ENCODE measurements around the gene GAST. TPM values are rescaled to one million over a fixed set of nuclear protein-coding genes. Genes with fewer than 3 reads are reported as not detected.

The GAST gene
- total and polyA plus RNA-seq, 2 of the 13 experiments (the other 11 are each of a cell fraction or from before 2014, with no cell fraction given): 0.32 to 0.42 TPM

DNA sequence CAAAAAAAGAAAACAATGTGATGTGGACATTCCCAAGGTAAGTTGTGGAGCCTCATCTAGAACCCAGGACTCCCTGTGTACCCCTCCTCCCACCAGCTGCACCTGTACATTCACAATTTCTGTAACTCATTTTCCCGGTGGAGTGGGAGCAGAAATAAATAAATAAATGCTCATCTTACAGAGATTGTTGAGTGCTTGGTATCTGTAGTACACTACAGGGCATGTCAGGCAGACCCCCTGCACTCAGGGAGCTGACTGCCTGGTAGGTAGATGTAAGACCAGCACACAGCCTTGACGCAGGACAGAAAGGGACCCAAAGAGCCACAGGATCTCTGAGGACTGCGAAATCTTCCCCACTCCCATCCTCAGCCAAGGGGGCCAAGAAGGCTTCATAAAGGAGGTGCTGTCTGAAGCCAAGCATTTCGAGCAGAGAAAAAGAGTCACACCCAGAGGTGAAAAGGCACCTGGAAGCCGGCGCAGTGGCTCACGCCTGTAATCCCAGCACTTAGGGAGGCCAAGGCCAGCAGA lies 16.9 kb upstream of the GAST start:
- 95% methylated on average over 7 of the region's 7 CpGs for WGBS (ENCODE audit: low lambda C conversion rate)

DNA sequence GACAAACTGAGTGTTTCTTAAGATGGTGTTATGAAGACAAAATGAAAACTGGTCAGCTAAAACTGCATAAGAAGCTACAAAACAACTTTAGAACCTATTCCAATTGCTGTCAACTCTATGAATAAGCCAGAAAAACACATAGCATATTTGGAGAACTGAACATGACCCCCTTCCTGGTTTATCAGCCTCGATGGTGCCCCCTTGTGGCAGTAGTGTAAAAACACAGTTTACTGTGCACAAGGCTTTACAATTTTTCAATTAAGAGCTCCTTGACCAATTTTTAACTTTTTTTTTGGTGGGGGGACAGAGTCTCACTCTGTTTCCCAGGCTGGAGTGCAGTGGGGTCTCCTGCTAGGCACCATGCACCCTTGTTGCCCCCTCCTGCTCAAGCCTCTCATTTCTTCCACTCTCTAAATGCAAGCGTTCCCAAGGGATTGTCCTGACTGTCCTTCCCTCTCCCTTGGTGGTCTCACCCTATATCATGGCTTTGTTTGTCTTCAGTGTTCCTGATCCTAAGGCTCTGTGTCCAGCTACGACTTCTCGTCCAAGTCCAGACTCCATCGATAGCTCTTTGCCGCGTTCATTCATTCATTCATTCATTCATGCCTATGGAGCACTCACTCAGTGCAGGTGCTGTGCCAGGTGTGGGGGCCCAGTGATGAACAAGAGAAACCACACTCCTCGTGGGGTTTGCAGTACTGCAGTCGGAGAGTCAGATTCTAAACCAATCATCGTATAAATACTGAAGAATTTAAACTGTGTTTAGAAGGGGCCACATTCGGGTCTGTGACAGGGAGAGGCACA lies 16.0 kb upstream of the GAST start:
- DNase-seq (ENCODE audit: low spot score) (peak; percentile 84), ATAC-seq (peak; percentile 23), FAIRE-seq (peak; percentile 93)
- Histone ChIP-seq H3K27me3 (ENCODE audit: control insufficient read depth in 1 of 2, insufficient read depth in 2 of 2, low read length in 2 of 2) (no peaks in the 10 kb centered on the region), H3K4me1 (ENCODE audit: insufficient read depth, low read length) (peaks cover 1% of the 10 kb centered on the region), H4K20me1 (ENCODE audit: insufficient read depth, low read length) (peaks cover 20% of the 10 kb centered on the region), H3K27ac (ENCODE audit: extremely low read length, insufficient read depth, low read length) (no peak overlapping the region), H3K4me3 (replicated peaks in 1 of 3; ENCODE audit: insufficient read depth in 1 of 3, low read depth in 2 of 3, low read length in 3 of 3) (no peak overlapping the region), H3K4me2 (ENCODE audit: low read depth, low read length) (no peak overlapping the region), H3K9ac (ENCODE audit: insufficient read depth, low read depth, low read length) (no peak overlapping the region), H3K36me3 (replicated peaks in 1 of 2; ENCODE audit: control insufficient read depth in 1 of 2, insufficient read depth in 2 of 2, low read length in 2 of 2) (peaks cover 13 to 28% of the 10 kb centered on the region in 2 experiments), H3K79me2 (ENCODE audit: insufficient read depth, low read length) (peaks cover under 1% of the 10 kb centered on the region), H3K9me3 (ENCODE audit: low read length) (no peaks in the 10 kb centered on the region), H2AFZ (ENCODE audit: low read length) (no peak overlapping the region)
- in situ Hi-C loops (cut with HindIII; ENCODE audit: extremely low pct_ligation_motif_present, low pct_unique_long_range_greater_than_20kb) (no loop called here), intact Hi-C loops (cut with micrococcal nuclease; ENCODE audit: unreplicated experiment) (no loop called here)
- ChIA-PET CTCF (ENCODE audit: low intra/inter-chr PET ratio, low total read pairs) (interaction anchor here (1.3 kb wide), 1 partner anchor 42 kb away, joined by 4 read pairs; no protein-coding TSS in a partner anchor), POLR2A (interaction anchor here (0.9 to 1.0 kb wide), 3 partner anchors 9 to 90 kb away, joined by 4 to 7 read pairs (median 6); partner anchors contain the start of gene JUP)
- WGBS (ENCODE audit: low lambda C conversion rate): 48% methylated on average over 11 of the region's 11 CpGs
- no TSS peak for BruUV-seq (replicated peaks)
- TF ChIP-seq, protein P1, sequence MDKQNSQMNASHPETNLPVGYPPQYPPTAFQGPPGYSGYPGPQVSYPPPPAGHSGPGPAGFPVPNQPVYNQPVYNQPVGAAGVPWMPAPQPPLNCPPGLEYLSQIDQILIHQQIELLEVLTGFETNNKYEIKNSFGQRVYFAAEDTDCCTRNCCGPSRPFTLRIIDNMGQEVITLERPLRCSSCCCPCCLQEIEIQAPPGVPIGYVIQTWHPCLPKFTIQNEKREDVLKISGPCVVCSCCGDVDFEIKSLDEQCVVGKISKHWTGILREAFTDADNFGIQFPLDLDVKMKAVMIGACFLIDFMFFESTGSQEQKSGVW (CRISPR knock-in tag; IDR thresholded peaks at IDR 0.05; ENCODE audit: borderline replicate concordance): no peak
- TF ChIP-seq, protein P2, sequence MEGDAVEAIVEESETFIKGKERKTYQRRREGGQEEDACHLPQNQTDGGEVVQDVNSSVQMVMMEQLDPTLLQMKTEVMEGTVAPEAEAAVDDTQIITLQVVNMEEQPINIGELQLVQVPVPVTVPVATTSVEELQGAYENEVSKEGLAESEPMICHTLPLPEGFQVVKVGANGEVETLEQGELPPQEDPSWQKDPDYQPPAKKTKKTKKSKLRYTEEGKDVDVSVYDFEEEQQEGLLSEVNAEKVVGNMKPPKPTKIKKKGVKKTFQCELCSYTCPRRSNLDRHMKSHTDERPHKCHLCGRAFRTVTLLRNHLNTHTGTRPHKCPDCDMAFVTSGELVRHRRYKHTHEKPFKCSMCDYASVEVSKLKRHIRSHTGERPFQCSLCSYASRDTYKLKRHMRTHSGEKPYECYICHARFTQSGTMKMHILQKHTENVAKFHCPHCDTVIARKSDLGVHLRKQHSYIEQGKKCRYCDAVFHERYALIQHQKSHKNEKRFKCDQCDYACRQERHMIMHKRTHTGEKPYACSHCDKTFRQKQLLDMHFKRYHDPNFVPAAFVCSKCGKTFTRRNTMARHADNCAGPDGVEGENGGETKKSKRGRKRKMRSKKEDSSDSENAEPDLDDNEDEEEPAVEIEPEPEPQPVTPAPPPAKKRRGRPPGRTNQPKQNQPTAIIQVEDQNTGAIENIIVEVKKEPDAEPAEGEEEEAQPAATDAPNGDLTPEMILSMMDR (CRISPR knock-in tag; IDR thresholded peaks at IDR 0.05): peak; percentile 73
- peak; percentile 44; the same call in 1 of the 2 replicates for TF ChIP-seq REL (CRISPR knock-in tag; conservative IDR thresholded peaks at IDR 0.05)
- TF ChIP-seq SMC3 (IDR thresholded peaks at IDR 0.05; ENCODE audit: low read length): peak; percentile 44
- TF ChIP-seq ZNF75D (CRISPR knock-in tag; IDR thresholded peaks at IDR 0.05; ENCODE audit: borderline replicate concordance): no peak
- TF ChIP-seq, protein P3, sequence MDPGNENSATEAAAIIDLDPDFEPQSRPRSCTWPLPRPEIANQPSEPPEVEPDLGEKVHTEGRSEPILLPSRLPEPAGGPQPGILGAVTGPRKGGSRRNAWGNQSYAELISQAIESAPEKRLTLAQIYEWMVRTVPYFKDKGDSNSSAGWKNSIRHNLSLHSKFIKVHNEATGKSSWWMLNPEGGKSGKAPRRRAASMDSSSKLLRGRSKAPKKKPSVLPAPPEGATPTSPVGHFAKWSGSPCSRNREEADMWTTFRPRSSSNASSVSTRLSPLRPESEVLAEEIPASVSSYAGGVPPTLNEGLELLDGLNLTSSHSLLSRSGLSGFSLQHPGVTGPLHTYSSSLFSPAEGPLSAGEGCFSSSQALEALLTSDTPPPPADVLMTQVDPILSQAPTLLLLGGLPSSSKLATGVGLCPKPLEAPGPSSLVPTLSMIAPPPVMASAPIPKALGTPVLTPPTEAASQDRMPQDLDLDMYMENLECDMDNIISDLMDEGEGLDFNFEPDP (CRISPR knock-in tag; conservative IDR thresholded peaks at IDR 0.05): no peak
- peak; percentile 26 for TF ChIP-seq STAG1 (CRISPR knock-in tag; IDR thresholded peaks at IDR 0.05)
- no peak for TF ChIP-seq ZNF761 (CRISPR knock-in tag; conservative IDR thresholded peaks at IDR 0.05)
- TF ChIP-seq SIX1 (CRISPR knock-in tag; IDR thresholded peaks at IDR 0.05; ENCODE audit: borderline replicate concordance): no peak
- peak; percentile 57; the same call in 1 of the 2 replicates for TF ChIP-seq ELF1 (CRISPR knock-in tag; IDR thresholded peaks at IDR 0.05)

More for the DNA sequence above, 16.9 kb upstream of the GAST start:
- Histone ChIP-seq H3K9me3 (ENCODE audit: low read length) (no peaks in the 10 kb centered on the region), H3K36me3 (replicated peaks in 1 of 2; ENCODE audit: control insufficient read depth in 1 of 2, insufficient read depth in 2 of 2, low read length in 2 of 2) (peaks cover 19 to 38% of the 10 kb centered on the region in 2 experiments), H3K9ac (ENCODE audit: insufficient read depth, low read depth, low read length) (no peak overlapping the region), H3K27me3 (ENCODE audit: control insufficient read depth in 1 of 2, insufficient read depth in 2 of 2, low read length in 2 of 2) (no peaks in the 10 kb centered on the region), H2AFZ (ENCODE audit: low read length) (no peak overlapping the region), H3K4me3 (replicated peaks in 1 of 3; ENCODE audit: insufficient read depth in 1 of 3, low read depth in 2 of 3, low read length in 3 of 3) (no peak overlapping the region), H3K79me2 (ENCODE audit: insufficient read depth, low read length) (peaks cover 9% of the 10 kb centered on the region), H3K4me1 (ENCODE audit: insufficient read depth, low read length) (peaks cover 11% of the 10 kb centered on the region), H4K20me1 (ENCODE audit: insufficient read depth, low read length) (peaks cover 30% of the 10 kb centered on the region), H3K27ac (ENCODE audit: extremely low read length, insufficient read depth, low read length) (no peak overlapping the region), H3K4me2 (ENCODE audit: low read depth, low read length) (no peak overlapping the region)
- intact Hi-C loops (cut with micrococcal nuclease; ENCODE audit: unreplicated experiment): no loop called here
- peak; percentile 26 for TF ChIP-seq RBM22 (optimal IDR thresholded peaks at IDR 0.05; ENCODE audit: low read length)
- TF ChIP-seq ZNF550 (CRISPR knock-in tag; IDR thresholded peaks at IDR 0.05; ENCODE audit: borderline replicate concordance): no peak
- TF ChIP-seq ZNF121 (CRISPR knock-in tag; IDR thresholded peaks at IDR 0.05): peak; percentile 67; the same call in 1 of the 2 replicates
- TF ChIP-seq ZNF3 (CRISPR knock-in tag; IDR thresholded peaks at IDR 0.05): peak; percentile 92
- CTCF ChIA-PET (ENCODE audit: low intra/inter-chr PET ratio, low total read pairs): interaction anchor here (1.3 kb wide), 1 partner anchor 43 kb away, joined by 4 read pairs; no protein-coding TSS in a partner anchor
- POLR2A ChIA-PET: interaction anchor here (0.8 kb wide), 1 partner anchor 13 kb away, joined by 3 read pairs; no protein-coding TSS in a partner anchor
- ATAC-seq (peak; percentile 51), FAIRE-seq (no peak), DNase-seq (ENCODE audit: low spot score) (no peak)
- no TSS peak for BruUV-seq (replicated peaks)
- in situ Hi-C loops (cut with HindIII; ENCODE audit: extremely low pct_ligation_motif_present, low pct_unique_long_range_greater_than_20kb): no loop called here

Measured in HepG2 (cell line).